GM12878 (cell line): Measurements from ENCODE around the gene LILRB3. TPM values are rescaled to one million over a fixed set of nuclear protein-coding genes. Genes with fewer than 3 reads are reported as not detected.
"Not testable (repeated sequence)": the region's sequence is repeated elsewhere in the genome, so short reads cannot be mapped to it uniquely, and the experiment has no call there.

ENCODE experiments used
- ATAC-seq: fragments of 200-7000 bp; cut with Tn5 transposase; 3 replicates; pipeline ENCODE4 v1.9.1; 2020; ENCODE audit warnings: mild to moderate bottlenecking, moderate library complexity
- BruUV-seq: library from RNA; stranded (reverse); fragments of 400-500 nt; replicated peaks from 2 replicates; lab custom pipeline; 2021; lab: Mats Ljungman, UMichigan
- CTCF ChIA-PET: fragments of 300-600 bp; sonication (Branson Sonifier 250); formaldehyde crosslinking; extraction: SDS; loops from one replicate; lab custom pipeline; 2021; ENCODE audit warnings: inconsistent platforms; lab: Yijun Ruan, JAX
- POLR2A ChIA-PET: fragments of 350-600 bp; formaldehyde crosslinking; extraction: SDS; loops from one replicate; lab custom pipeline; 2021; ENCODE audit warnings: inconsistent platforms; lab: Charles Lee
- RAD21 ChIA-PET: fragments of 300-600 bp; sonication (Branson Sonifier 250); formaldehyde crosslinking; loops from one replicate; lab custom pipeline; 2023; ENCODE audit warnings: antibody characterized with exemption; ENCODE audit not compliant: unreplicated experiment; lab: Charles Lee
- SMC1A ChIA-PET: fragments of 300-600 bp; sonication (Branson Sonifier 250); formaldehyde crosslinking; loops from one replicate; lab custom pipeline; 2023; ENCODE audit not compliant: unreplicated experiment, uncharacterized antibody; lab: Charles Lee
- DNase-seq: peaks from one replicate; pipeline ENCODE4 v3.0.0-alpha.2; 2011; ENCODE audit warnings: low read depth, low spot score
- FAIRE-seq: peaks from 3 replicates; lab custom pipeline; 2011; peaks lifted over from hg19 to GRCh38; lab: Jason Lieb, UNC
- H2AFZ ChIP-seq: 2 replicates; pipeline ENCODE4 v1.6.0; 2011; ENCODE audit warnings: low read depth, low read length, control low read depth; ENCODE audit not compliant: control insufficient read depth
- H3K27ac ChIP-seq: 2 replicates; pipeline ENCODE4 v1.5.1; 2011; ENCODE audit warnings: control low read depth; ENCODE audit not compliant: control insufficient read depth, insufficient read depth
- H3K27me3 ChIP-seq, 2 experiments: replicated peaks in 1 of 2; 2 replicates each; pipeline versions ENCODE4 v1.6.0 to v1.6.1; 2011; ENCODE audit warnings: low read length in 1 of 2; ENCODE audit not compliant: control insufficient read depth in 2 of 2, insufficient read depth in 2 of 2
- H3K36me3 ChIP-seq, 2 experiments: 2 replicates each; pipeline ENCODE4 v1.5.1; 2011; ENCODE audit warnings: low read length in 1 of 2; ENCODE audit not compliant: control insufficient read depth in 2 of 2, insufficient read depth in 2 of 2
- H3K4me1 ChIP-seq: 2 replicates; pipeline ENCODE4 v1.6.1; 2011; ENCODE audit warnings: mild to moderate bottlenecking, low read length, moderate library complexity, mixed read lengths; ENCODE audit not compliant: control insufficient read depth, insufficient read depth
- H3K4me2 ChIP-seq: 2 replicates; pipeline ENCODE4 v1.6.0; 2011; ENCODE audit warnings: control low read depth; ENCODE audit not compliant: control insufficient read depth, insufficient read depth
- H3K4me3 ChIP-seq: fragments of 200-600 bp; sonication (generic); 2 replicates; pipeline ENCODE4 v1.5.1; 2016
- H3K79me2 ChIP-seq: 2 replicates; pipeline ENCODE4 v1.6.0; 2011; ENCODE audit warnings: low read length; ENCODE audit not compliant: control insufficient read depth, insufficient read depth
- H3K9ac ChIP-seq: 2 replicates; pipeline ENCODE4 v1.8.0; 2011; ENCODE audit warnings: low read length, control low read depth, mixed read lengths; ENCODE audit not compliant: control insufficient read depth, insufficient read depth
- H3K9me3 ChIP-seq: replicated peaks from 3 replicates; pipeline ENCODE4 v1.5.1; 2011; ENCODE audit warnings: mild to moderate bottlenecking, low read length; ENCODE audit not compliant: control insufficient read depth, insufficient read depth
- H4K20me1 ChIP-seq: 2 replicates; pipeline ENCODE4 v1.6.0; 2011; ENCODE audit not compliant: control insufficient read depth, insufficient read depth
- DPF2 ChIP-seq: fragments of 450-650 bp; IDR thresholded peaks from 2 replicates; pipeline ENCODE4 v1.6.1; 2017; ENCODE audit warnings: mild to moderate bottlenecking
- PML ChIP-seq: IDR thresholded peaks from 2 replicates; pipeline ENCODE4 v1.6.1; 2012; ENCODE audit warnings: low read length, inconsistent platforms
- TCF3 ChIP-seq: IDR thresholded peaks from 2 replicates; pipeline ENCODE4 v1.6.1; 2012; ENCODE audit warnings: low read depth, mild to moderate bottlenecking, low read length, borderline replicate concordance; ENCODE audit not compliant: insufficient read depth
- ZSCAN29 ChIP-seq: fragments of 450-650 bp; IDR thresholded peaks from 2 replicates; pipeline ENCODE4 v1.6.1; 2017; ENCODE audit warnings: mild to moderate bottlenecking, moderate library complexity
- ZZZ3 ChIP-seq: IDR thresholded peaks from 2 replicates; pipeline ENCODE4 v1.6.1; 2011; ENCODE audit warnings: low read depth; ENCODE audit not compliant: control insufficient read depth, insufficient read length
- WGBS: methylation state at CpG from one replicate; pipeline ENCODE4 v1.1.6; 2016; ENCODE audit warnings: low lambda C conversion rate; ENCODE audit not compliant: insufficient replicate concordance, insufficient coverage; ENCODE audit errors: missing lambda C conversion rate; 5-methylcytosine and 5-hydroxymethylcytosine counted together
- in situ Hi-C: fragments of 300-500 bp; cut with MboI; formaldehyde crosslinking; loops from 9 replicates; pipeline ENCODE4 v1.14.3; 2018; ENCODE audit warnings: mixed read lengths
- intact Hi-C: fragments of 100-400 bp; cut with micrococcal nuclease; formaldehyde crosslinking; loops from one replicate; pipeline ENCODE4 v1.14.2; 2022; ENCODE audit not compliant: unreplicated experiment
- polyA plus RNA-seq, 11 experiments: library from polyadenylated mRNA; depleted of rRNA in 4 of 11; unstranded in 6 of 11; stranded (reverse) in 5 of 11; fragments of >200 nt; fragmentation: Nextera tagmentation in 4 of 11; fragmentation: Illumina TruSeq in 1 of 11; extraction: Ambion mirVana in 4 of 11; extraction: Trizol in 1 of 11; gene quantifications; 1 replicate in 1 of 11; 2 replicates in 10 of 11; pipeline versions ENCODE4 v1.2.1 to v1.2.3, GENCODE V29; 2011 to 2016; ENCODE audit warnings: inconsistent platforms in 2 of 11, missing spikeins in 2 of 11, low read depth in 1 of 11
- total RNA-seq, 4 experiments: library from RNA; depleted of rRNA in 3 of 4; stranded (reverse); fragments of >200 nt in 3 of 4; fragmentation: Illumina TruSeq in 1 of 4; extraction: Trizol in 1 of 4; gene quantifications; 2 replicates each; pipeline versions ENCODE4 v1.2.1 to v1.2.3, GENCODE V29; 2013 to 2021
- TF ChIP-seq, protein P1 (sequence below): IDR thresholded peaks from 2 replicates; pipeline ENCODE4 v1.6.1; 2012; ENCODE audit warnings: mild to moderate bottlenecking, low read depth, low read length

The LILRB3 gene
- total and polyA plus RNA-seq, 10 of the 15 experiments (the other 5 are each of a cell fraction or from before 2014, with no cell fraction given), result 0.04 to 1.1 (median 0.18) TPM; not detected in 1

DNA sequence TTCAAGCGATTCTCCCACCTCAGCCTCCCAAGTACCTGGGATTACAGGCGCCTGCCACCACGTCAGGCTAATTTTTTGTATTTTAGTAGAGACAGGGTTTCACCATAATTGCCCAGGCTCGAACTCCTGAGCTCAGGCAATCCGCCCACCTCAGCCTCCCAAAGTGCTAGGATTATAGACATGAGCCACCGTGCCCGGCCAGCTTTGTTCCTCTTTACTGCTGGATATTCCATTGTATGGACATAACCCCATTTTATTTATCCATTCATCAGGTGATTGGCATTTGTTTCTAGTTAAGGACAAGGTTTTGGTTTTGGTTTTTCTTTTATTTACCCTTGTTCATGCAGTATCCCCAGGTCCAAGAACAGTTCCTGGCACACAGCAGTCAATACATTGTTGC is 26.3 kb downstream of the LILRB3 start (continued):
- TF ChIP-seq, protein P1, sequence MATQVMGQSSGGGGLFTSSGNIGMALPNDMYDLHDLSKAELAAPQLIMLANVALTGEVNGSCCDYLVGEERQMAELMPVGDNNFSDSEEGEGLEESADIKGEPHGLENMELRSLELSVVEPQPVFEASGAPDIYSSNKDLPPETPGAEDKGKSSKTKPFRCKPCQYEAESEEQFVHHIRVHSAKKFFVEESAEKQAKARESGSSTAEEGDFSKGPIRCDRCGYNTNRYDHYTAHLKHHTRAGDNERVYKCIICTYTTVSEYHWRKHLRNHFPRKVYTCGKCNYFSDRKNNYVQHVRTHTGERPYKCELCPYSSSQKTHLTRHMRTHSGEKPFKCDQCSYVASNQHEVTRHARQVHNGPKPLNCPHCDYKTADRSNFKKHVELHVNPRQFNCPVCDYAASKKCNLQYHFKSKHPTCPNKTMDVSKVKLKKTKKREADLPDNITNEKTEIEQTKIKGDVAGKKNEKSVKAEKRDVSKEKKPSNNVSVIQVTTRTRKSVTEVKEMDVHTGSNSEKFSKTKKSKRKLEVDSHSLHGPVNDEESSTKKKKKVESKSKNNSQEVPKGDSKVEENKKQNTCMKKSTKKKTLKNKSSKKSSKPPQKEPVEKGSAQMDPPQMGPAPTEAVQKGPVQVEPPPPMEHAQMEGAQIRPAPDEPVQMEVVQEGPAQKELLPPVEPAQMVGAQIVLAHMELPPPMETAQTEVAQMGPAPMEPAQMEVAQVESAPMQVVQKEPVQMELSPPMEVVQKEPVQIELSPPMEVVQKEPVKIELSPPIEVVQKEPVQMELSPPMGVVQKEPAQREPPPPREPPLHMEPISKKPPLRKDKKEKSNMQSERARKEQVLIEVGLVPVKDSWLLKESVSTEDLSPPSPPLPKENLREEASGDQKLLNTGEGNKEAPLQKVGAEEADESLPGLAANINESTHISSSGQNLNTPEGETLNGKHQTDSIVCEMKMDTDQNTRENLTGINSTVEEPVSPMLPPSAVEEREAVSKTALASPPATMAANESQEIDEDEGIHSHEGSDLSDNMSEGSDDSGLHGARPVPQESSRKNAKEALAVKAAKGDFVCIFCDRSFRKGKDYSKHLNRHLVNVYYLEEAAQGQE, result no peak
- no peak for TF ChIP-seq ZSCAN29
- TF ChIP-seq DPF2, result no peak
- no peak for TF ChIP-seq ZZZ3
- no peak for TF ChIP-seq TCF3
- TF ChIP-seq PML, result no peak

DNA sequence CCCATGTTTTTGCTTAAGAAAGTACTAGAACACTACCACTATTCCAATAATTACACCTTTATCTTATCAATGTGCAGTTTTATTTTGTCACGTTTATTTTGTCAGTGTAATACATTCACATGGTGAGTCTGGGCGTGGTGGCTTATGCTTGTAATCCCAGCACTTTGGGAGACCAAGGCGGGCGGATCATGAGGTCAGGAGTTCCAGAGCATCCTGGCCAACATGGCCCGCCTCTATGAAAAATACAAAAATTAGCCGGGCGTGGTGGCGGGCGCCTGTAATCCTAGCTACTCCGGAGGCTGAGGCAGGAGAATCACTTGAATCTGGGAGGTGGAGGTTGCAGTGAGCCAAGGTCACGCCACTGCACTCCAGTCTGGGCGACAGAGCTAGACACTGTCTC is 28.3 kb downstream of the LILRB3 start:
- H3K27me3 ChIP-seq, RAD21 ChIA-PET, POLR2A ChIA-PET, H3K9ac ChIP-seq, FAIRE-seq, BruUV-seq, H3K4me1 ChIP-seq, H2AFZ ChIP-seq, CTCF ChIA-PET, intact Hi-C loops, DNase-seq, H3K27ac ChIP-seq, in situ Hi-C loops, H3K4me3 ChIP-seq, H4K20me1 ChIP-seq, H3K9me3 ChIP-seq, ATAC-seq, H3K36me3 ChIP-seq, H3K4me2 ChIP-seq: not testable (repeated sequence)
- WGBS, result 95% methylated on average over 12 of the region's 12 CpGs
- H3K79me2 ChIP-seq, result peaks cover 11% of the 10 kb centered on the region
- SMC1A ChIA-PET, result interaction anchor here (0.9 kb wide), 1 partner anchor 14 kb away, joined by 4 read pairs; no protein-coding TSS in a partner anchor
